ENCODE measurements around the gene RPGRIP1L.
"Not testable (repeated sequence)": the region's sequence is repeated elsewhere in the genome, so short reads cannot be mapped to it uniquely, and the experiment has no call there.

The RPGRIP1L gene

GRCh38 chr16:53711390-53711789 is 7.7 kb upstream of the RPGRIP1L start:
- DNase-seq, result no peak

DNA sequence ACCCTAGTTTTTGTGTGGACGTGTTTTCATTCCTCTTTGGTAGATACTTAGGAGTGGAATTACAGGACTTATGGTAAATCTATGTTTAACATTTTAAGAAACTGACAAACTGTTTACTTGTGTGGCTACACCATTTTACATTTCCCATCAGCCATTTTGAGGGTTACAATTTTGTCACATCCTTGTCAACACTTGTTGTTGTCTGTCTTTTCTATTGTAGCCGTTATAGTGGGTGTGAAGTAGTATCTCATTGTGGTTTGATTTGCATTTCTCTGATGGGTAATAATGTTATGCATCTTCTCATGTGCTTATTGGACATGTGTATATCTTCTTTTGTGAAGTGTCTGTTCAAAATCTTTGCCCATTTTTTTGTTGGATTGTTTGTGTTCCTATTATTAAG is 4.8 kb upstream of the RPGRIP1L start:
- no peak for DNase-seq

GRCh38 chr16:53707671-53708070 is 4.0 kb upstream of the RPGRIP1L start:
- DNase-seq, result no peak

DNA sequence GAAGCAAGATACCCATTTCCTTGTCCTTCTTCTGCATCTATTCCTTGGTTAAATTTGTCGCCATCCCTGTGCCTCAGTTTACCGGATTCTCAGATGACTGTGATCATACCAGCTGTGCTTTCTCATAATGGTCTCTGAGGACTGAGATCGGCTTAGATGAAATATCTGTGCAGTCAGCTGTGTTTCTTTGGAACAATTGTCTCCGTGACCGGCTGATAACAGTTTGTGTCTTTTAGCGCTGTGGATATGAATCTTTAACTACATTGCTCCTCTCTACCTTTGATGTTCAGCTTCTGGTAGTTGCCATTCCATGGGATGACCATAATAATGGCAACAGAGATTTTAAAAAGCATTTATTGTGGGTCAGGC is 770 bp upstream of the RPGRIP1L start:
- DNase-seq, result no peak

DNA sequence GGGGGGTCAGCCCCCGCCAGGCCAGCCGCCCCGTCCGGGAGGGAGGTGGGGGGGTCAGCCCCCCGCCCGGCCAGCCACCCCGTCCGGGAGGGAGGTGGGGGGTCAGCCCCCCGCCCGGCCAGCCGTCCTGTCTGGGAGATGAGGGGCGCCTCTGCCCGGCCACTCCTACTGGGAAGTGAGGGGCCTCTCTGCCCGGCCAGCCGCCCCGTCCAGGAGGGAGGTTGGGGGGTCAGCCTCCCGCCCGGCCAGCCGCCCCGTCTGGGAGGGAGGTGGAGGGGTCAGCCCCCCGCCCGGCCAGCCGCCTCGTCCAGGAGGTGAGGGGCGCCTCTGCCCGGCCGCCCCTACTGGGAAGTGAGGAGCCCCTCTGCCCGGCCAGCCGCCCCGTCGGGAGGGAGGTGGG is 5.4 kb downstream of the RPGRIP1L start:
- DNase-seq, result not testable (repeated sequence)

GRCh38 chr16:53695070-53695469 is 8.6 kb downstream of the RPGRIP1L start:
- no peak for DNase-seq

GRCh38 chr16:53693320-53693719 is 10.3 kb downstream of the RPGRIP1L start:
- no peak for DNase-seq

DNA sequence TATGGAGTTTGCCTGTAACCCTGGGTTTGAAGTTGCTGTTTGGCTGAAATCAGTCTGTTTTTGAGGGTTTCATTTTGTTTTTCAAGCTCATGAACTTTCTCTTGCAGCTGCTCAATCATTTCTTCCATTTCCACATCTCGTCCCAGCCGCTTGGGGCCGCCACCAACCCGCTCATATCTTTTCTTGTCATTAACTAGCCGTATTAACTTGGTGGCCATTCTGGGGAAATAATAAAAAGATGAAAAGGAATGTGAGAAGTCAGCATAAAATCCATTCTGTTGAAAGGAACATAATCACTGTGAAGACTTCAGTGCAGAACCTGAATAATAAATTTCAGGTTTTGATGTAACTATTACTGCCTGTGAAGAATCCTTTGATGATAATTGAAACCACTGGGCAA is 11.5 kb downstream of the RPGRIP1L start:
- no peak for DNase-seq

DNA sequence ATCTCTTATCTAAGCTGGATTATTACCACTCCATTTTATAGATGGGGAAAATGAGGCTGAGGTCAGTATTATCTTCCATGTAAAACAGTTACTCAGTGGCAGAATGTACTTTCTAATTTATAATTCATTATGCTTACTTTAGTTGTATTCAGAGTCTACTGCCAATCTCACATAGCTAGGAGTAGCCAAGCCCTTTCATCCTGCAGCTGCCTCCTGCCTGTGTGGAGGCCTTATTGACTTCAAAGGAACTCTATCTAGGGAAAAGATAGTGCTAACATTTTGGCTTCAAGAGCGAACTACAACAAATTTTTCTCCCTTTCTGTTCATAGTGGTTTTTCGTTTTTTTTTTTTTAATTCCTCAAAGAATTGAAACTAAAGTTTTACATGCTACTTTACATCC is 12.9 kb downstream of the RPGRIP1L start:
- DNase-seq, result no peak

GRCh38 chr16:53689636-53690035 is 14.0 kb downstream of the RPGRIP1L start:
- no peak for DNase-seq

- DNase-seq, result no peak
These were observed 16.9 kb downstream of the RPGRIP1L start for GRCh38 chr16:53686710-53687109.

DNA sequence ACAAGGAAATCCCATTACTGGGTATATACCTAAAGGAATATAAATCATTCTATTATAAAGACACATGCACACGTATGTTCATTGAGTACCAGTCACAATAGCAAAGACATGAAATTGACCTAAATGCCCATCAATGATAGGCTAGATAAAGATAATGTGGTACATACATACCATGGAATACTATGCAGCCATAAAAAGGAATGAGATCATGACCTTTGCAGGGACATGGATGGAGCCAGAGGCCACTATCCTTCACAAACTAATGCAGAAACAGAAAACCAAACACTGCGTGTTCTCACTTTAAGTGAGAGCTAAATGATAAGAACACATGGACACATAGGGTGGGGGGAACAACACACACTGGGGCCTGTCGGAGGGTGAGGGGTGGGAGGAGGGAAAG is 18.3 kb downstream of the RPGRIP1L start:
- not testable (repeated sequence) for DNase-seq

GRCh38 chr16:53681354-53681753 is 22.3 kb downstream of the RPGRIP1L start:
- DNase-seq, result no peak

DNA sequence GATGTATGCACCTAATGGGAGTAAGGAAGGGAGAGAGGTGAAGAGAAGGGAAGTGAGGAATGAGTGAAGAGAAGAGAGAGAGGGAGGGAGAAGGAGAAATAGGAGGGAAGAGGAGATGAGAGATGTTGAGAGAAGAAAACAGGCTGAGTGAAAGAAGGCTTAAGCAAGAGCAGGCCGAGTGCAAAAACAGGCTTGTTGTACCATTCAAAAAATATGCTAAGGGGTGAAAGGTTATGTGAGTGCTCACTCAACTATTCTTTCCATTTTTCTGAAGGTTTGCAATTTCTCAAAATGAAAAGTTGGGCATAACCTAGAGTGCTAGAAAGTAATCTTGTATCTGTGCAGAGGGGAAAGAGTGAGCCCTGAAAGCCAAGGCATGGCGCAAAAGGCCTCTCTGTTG is 22.9 kb downstream of the RPGRIP1L start:
- no peak for DNase-seq

- no peak for DNase-seq
These were observed 24.8 kb downstream of the RPGRIP1L start for GRCh38 chr16:53678756-53679343.

DNA sequence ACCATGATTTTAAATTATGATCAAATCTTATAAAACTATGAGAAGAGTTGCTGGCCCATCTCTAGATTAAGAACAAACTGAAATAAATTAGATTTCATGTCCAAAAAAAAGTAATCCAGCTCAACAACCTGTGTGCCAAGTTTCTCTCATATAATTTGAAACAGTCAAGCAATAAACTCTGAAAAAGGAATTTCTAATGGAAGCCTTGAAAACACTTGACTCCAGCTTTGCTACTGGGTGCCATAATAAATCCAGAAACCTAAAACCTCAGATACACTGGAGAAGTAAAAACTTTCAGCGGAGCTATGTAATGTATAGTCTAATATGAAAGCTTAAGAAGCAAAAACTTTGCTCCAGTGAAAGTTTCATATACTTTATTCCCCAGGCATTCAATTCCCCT is 25.5 kb downstream of the RPGRIP1L start:
- no peak for DNase-seq

- no peak for DNase-seq
These were observed 30.5 kb downstream of the RPGRIP1L start for GRCh38 chr16:53673189-53673588.

GRCh38 chr16:53672461-53672860 is 31.2 kb downstream of the RPGRIP1L start:
- no peak for DNase-seq

DNA sequence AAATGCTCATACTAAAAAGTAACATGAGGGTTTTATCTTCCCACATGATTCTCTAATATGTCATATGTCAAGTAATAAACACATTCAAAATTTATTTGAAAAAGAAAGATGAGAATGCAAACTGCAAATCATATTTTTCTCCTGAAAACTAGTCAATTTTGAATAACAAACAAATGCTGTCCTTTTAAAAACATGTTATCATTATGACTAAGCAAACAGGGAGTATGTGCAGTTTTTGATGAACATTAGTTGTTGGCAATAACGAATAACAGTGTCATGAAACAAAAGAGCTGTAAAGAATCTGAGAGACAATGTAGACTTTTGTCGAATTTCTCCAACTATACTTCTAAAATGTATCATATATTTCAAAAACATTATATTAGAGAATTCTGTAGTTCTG is 34.8 kb downstream of the RPGRIP1L start:
- DNase-seq, result no peak

DNA sequence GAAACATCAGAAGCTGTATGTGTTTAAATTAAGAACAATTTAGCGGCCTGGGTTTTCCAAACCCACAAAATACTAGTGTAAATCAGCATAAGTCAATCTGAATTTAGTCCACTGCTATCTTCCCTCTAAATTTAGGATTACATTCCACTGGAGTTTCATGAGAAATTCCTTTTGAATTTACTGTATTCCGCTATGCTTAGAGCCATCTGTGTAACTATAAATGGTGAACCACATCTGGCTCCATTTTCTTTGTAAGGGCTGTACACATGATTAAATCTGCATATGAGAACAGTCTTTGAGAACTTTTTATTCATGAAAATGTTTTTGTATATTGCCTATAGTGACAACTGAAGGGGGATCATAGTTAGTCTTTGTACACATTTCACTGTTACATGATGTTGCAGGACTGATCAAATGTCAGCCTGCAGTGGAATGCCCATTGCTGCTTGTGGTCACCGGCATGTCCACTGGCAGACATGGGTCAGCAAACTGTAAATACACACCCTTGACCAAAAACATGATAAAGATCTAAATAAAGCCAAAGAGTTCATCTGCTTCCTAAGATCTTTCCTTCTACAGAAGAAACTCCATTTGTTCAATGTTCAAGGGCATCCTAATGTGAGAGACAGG is 36.8 kb downstream of the RPGRIP1L start:
- DNase-seq, result no peak

DNA sequence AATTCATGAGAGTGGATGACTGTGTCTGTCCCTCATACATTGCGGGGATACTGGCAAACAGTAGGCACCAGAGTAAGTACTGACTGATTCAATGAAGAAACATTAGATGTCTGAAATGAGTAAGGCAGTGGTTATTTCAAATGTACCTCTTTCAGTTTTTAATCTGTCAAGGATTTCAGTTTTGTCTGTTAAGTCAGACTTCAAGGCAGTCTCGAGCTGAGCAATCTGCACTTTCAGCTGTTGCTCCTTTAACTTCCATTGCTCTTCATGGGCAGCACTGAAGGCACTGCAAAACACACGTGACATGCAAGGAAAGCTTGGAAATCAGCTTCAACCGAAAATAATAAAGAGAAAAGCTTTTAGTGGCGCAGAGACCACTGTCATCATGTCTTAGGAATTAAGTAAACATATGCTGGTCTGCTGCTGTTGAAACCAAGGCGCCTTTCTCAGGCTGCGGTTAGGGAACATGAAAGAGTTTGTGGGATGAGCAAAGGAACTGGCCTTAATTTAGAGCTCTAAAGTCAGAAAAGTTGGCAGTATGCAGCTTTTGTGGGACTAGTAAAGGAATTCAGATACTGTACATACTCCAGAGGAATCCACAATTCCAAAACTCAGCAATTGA is 38.8 kb downstream of the RPGRIP1L start:
- no peak for DNase-seq

DNA sequence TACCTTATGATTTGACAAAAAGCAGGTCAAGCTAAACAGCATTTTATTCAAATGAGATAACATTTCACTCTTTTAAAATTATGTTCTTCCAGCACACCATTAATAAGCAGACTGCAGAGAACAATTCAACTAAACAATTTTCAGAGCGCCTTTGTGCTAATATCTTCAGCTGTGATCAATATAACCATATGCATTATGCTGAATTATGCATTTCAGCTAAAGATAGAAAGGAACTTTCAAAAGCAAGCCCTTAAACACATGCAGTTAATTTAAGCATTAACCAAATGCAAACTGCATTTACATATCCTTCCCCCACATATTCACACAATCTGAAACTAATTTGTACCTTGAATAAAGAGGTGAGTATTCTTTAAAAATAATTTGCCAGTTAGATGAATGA is 41.6 kb downstream of the RPGRIP1L start:
- no peak for DNase-seq

DNA sequence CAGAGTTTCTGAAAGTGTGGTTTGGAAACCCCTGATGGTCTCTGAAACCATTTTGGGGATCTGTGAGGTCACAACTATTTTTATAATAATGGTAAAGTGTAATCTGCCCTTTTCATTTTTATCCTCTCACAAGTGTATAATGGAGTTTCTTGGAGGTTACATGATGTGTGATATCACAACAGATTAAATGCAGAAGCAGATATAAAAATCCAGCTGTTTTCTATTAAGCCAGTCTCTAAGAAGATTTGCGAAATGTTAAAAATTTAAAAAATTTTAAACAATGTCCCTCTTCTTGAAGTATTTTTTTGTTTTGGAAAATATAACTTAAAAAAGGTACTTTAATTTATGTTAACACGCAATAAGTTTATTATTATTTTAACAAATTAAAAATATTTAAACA is 48.7 kb downstream of the RPGRIP1L start:
- no peak for DNase-seq

DNA sequence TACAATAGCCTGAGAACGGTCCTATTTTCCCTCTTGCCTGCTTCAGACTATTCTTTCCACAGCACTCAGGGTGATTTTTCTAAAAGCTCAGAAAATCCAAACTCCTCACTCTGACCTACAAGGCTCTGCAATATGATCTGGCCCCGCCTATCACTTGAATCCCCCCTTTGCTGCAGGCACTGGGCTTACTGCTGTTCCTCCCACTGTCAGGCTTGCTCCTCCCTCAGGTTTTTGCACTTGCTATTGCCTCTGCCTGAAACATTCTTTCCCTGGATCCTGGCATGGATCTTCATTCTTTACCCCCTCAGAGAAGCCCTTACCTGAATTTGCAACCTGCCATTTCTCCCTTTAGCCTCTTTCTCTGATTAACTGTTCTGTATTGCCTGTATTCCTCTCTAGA is 52.3 kb downstream of the RPGRIP1L start:
- no peak for DNase-seq

DNA sequence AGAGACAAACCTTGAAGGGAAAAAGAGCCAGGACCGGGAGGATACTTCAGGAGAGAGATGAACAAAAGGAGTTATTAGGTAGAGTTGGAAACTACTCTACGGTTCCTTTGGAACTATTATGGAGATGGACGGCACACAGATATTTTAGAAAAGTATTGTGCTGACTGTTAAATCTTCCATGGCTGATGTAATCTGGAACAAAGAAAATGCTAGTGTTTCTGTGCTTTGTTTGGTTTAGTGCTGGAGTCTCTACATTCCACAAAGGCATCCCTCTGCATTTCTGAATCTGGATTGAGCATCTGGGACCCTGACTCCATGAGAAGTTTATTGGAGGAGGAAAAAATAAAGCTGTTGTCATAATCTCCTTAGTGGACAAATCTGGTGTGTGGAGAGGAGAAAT is 57.2 kb downstream of the RPGRIP1L start:
- DNase-seq, result no peak
